ENCODE data around the gene MNAT1.

The MNAT1 gene

GRCh38 chr14:60760644-60761364 lies 26.2 kb downstream of the MNAT1 start:
- no peak overlapping the region for H3K4me3 ChIP-seq (ENCODE audit: low read length in 2 of 2)
- H3K9me3 ChIP-seq (replicated peaks in 1 of 2; ENCODE audit: control insufficient read depth in 2 of 2, insufficient read depth in 1 of 2, low read depth in 1 of 2, low read length in 2 of 2) = no peaks in the 10 kb centered on the region
- no peak overlapping the region for H2BK15ac ChIP-seq (ENCODE audit: low read length)
- no peak overlapping the region for H3K4ac ChIP-seq (ENCODE audit: low read length)
- no peak overlapping the region for H2BK5ac ChIP-seq (ENCODE audit: low read length)
- H2BK12ac ChIP-seq (ENCODE audit: low read length) = no peak overlapping the region
- H3K14ac ChIP-seq (ENCODE audit: low read length) = no peak overlapping the region
- no peak overlapping the region for H3K18ac ChIP-seq (ENCODE audit: low read length)
- DNase-seq (ENCODE audit: low spot score) = no peak
- no peaks in the 10 kb centered on the region for H3K27me3 ChIP-seq (ENCODE audit: control insufficient read depth in 3 of 3, insufficient read depth in 3 of 3, low read depth in 1 of 3, low read length in 3 of 3)
- H3K36me3 ChIP-seq (replicated peaks in 1 of 2; ENCODE audit: control insufficient read depth in 2 of 2, insufficient read depth in 2 of 2, low read length in 2 of 2) = no peaks in the 10 kb centered on the region
- H3K9ac ChIP-seq (ENCODE audit: low read depth, low read length, poor library complexity) = no peak overlapping the region
- no peak overlapping the region for H4K91ac ChIP-seq (ENCODE audit: low read depth, low read length, poor library complexity)
- peaks cover 0 to 1% of the 10 kb centered on the region in 2 donors for H3K4me1 ChIP-seq (ENCODE audit: control insufficient read depth in 2 of 2, insufficient read depth in 1 of 2, low read depth in 1 of 2, low read length in 2 of 2)
- WGBS, 2 donors (ENCODE audit: extremely low coverage in 2 of 2, insufficient read length in 2 of 2, insufficient replicate concordance in 1 of 2) = no CpG with 5 or more reads among the region's 3 CpGs
- no peak overlapping the region for H2BK120ac ChIP-seq (ENCODE audit: low read depth, low read length)
- no peak overlapping the region for H3K4me2 ChIP-seq (ENCODE audit: insufficient read depth, low read length, poor library complexity, severe bottlenecking)
- H4K8ac ChIP-seq (ENCODE audit: low read depth, low read length) = no peak overlapping the region
- no peak overlapping the region for H2AFZ ChIP-seq (ENCODE audit: low read length)
- H2AK5ac ChIP-seq (ENCODE audit: low read depth, low read length) = no peak overlapping the region
- H3K23ac ChIP-seq (ENCODE audit: low read depth, low read length, poor library complexity) = no peak overlapping the region
- no peak overlapping the region for H3K27ac ChIP-seq (replicated peaks; ENCODE audit: low read length)
- no peaks in the 10 kb centered on the region for H3K79me1 ChIP-seq (ENCODE audit: low read depth, low read length)

DNA sequence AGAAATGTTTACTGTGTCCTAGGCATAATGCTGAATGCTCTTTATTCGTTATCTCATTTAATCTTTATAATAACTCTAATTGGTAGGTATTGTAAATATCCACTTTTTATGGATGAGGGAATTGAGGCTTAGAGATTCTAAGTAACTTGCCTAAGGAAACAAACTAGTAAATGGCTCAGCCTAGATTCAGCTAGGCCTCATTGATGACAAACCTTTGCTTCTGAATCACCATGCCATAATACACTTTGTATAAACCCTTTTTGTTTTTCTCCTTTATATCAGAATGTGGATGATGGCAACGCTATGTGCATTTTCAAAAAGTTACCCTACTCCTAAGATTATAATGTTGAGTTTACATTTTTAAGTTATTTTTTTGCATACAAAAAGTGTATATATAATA lies 34.0 kb downstream of the MNAT1 start:
- no peak overlapping the region for H3K27ac ChIP-seq (replicated peaks; ENCODE audit: low read length)
- H3K4me2 ChIP-seq (ENCODE audit: insufficient read depth, low read length, poor library complexity, severe bottlenecking) = no peak overlapping the region
- WGBS, 2 donors (ENCODE audit: extremely low coverage in 2 of 2, insufficient read length in 2 of 2, insufficient replicate concordance in 1 of 2) = no CpG with 5 or more reads among the region's 2 CpGs
- H3K14ac ChIP-seq (ENCODE audit: low read length) = no peak overlapping the region
- H3K9me3 ChIP-seq (replicated peaks in 1 of 2; ENCODE audit: control insufficient read depth in 2 of 2, insufficient read depth in 1 of 2, low read depth in 1 of 2, low read length in 2 of 2) = no peaks in the 10 kb centered on the region
- H3K9ac ChIP-seq (ENCODE audit: low read depth, low read length, poor library complexity) = no peak overlapping the region
- H2BK5ac ChIP-seq (ENCODE audit: low read length) = no peak overlapping the region
- H3K27me3 ChIP-seq (ENCODE audit: control insufficient read depth in 3 of 3, insufficient read depth in 3 of 3, low read depth in 1 of 3, low read length in 3 of 3) = no peaks in the 10 kb centered on the region
- no peak overlapping the region for H4K8ac ChIP-seq (ENCODE audit: low read depth, low read length)
- no peak for DNase-seq (ENCODE audit: low spot score)
- H2BK12ac ChIP-seq (ENCODE audit: low read length) = no peak overlapping the region
- no peak overlapping the region for H4K91ac ChIP-seq (ENCODE audit: low read depth, low read length, poor library complexity)
- H3K79me1 ChIP-seq (ENCODE audit: low read depth, low read length) = no peaks in the 10 kb centered on the region
- no peak overlapping the region for H2AFZ ChIP-seq (ENCODE audit: low read length)
- no peak overlapping the region for H2AK5ac ChIP-seq (ENCODE audit: low read depth, low read length)
- H3K18ac ChIP-seq (ENCODE audit: low read length) = no peak overlapping the region
- H3K4me3 ChIP-seq (ENCODE audit: low read length in 2 of 2) = no peak overlapping the region
- no peak overlapping the region for H3K23ac ChIP-seq (ENCODE audit: low read depth, low read length, poor library complexity)
- H3K4ac ChIP-seq (ENCODE audit: low read length) = no peak overlapping the region
- H3K36me3 ChIP-seq (replicated peaks in 1 of 2; ENCODE audit: control insufficient read depth in 2 of 2, insufficient read depth in 2 of 2, low read length in 2 of 2) = no peaks in the 10 kb centered on the region
- H3K4me1 ChIP-seq (ENCODE audit: control insufficient read depth in 2 of 2, insufficient read depth in 1 of 2, low read depth in 1 of 2, low read length in 2 of 2) = no peaks in the 10 kb centered on the region
- H2BK120ac ChIP-seq (ENCODE audit: low read depth, low read length) = no peak overlapping the region
- no peak overlapping the region for H2BK15ac ChIP-seq (ENCODE audit: low read length)

GRCh38 chr14:60771117-60771516 lies 36.6 kb downstream of the MNAT1 start:
- Histone ChIP-seq H3K23ac (ENCODE audit: low read depth, low read length, poor library complexity) (no peak overlapping the region), H3K36me3 (replicated peaks in 1 of 2; ENCODE audit: control insufficient read depth in 2 of 2, insufficient read depth in 2 of 2, low read length in 2 of 2) (no peaks in the 10 kb centered on the region), H2BK15ac (ENCODE audit: low read length) (no peak overlapping the region), H3K27ac (replicated peaks; ENCODE audit: low read length) (no peak overlapping the region), H3K18ac (ENCODE audit: low read length) (no peak overlapping the region), H3K4ac (ENCODE audit: low read length) (no peak overlapping the region), H3K27me3 (ENCODE audit: control insufficient read depth in 3 of 3, insufficient read depth in 3 of 3, low read depth in 1 of 3, low read length in 3 of 3) (no peaks in the 10 kb centered on the region), H2AK5ac (ENCODE audit: low read depth, low read length) (no peak overlapping the region), H3K9ac (ENCODE audit: low read depth, low read length, poor library complexity) (no peak overlapping the region), H3K4me2 (ENCODE audit: insufficient read depth, low read length, poor library complexity, severe bottlenecking) (no peak overlapping the region), H2BK5ac (ENCODE audit: low read length) (no peak overlapping the region), H3K14ac (ENCODE audit: low read length) (no peak overlapping the region), H2BK120ac (ENCODE audit: low read depth, low read length) (no peak overlapping the region), H2BK12ac (ENCODE audit: low read length) (no peak overlapping the region), H2AFZ (ENCODE audit: low read length) (no peak overlapping the region), H3K4me3 (ENCODE audit: low read length in 2 of 2) (no peak overlapping the region), H4K91ac (ENCODE audit: low read depth, low read length, poor library complexity) (no peak overlapping the region), H3K79me1 (ENCODE audit: low read depth, low read length) (no peaks in the 10 kb centered on the region), H3K9me3 (replicated peaks in 1 of 2; ENCODE audit: control insufficient read depth in 2 of 2, insufficient read depth in 1 of 2, low read depth in 1 of 2, low read length in 2 of 2) (no peaks in the 10 kb centered on the region), H4K8ac (ENCODE audit: low read depth, low read length) (no peak overlapping the region), H3K4me1 (ENCODE audit: control insufficient read depth in 2 of 2, insufficient read depth in 1 of 2, low read depth in 1 of 2, low read length in 2 of 2) (no peaks in the 10 kb centered on the region)
- WGBS, 2 donors (ENCODE audit: extremely low coverage in 2 of 2, insufficient read length in 2 of 2, insufficient replicate concordance in 1 of 2) = no CpG with 5 or more reads among the region's 2 CpGs
- DNase-seq (ENCODE audit: low spot score) = no peak

DNA sequence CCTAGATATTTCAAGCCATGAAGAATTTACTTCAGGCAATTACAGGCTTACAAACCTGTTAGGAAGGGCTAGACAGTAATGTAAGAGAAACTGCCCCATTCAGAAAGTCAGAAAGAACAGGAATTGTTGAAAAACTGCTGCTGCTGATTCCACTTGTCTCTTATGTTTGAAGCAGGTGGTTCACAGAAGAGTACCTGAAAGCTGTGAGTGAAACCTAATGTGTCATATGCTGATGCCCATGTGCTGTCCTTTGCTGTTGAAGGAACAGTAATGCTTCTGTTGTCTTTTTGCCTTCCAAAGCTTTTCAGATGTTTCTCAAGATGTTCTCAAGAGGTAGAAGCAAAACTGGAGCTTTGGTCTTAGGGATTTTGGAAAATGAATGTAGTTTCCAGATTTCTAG lies 39.0 kb downstream of the MNAT1 start:
- H2BK120ac ChIP-seq (ENCODE audit: low read depth, low read length) = no peak overlapping the region
- no peak overlapping the region for H3K4me2 ChIP-seq (ENCODE audit: insufficient read depth, low read length, poor library complexity, severe bottlenecking)
- H3K9ac ChIP-seq (ENCODE audit: low read depth, low read length, poor library complexity) = no peak overlapping the region
- no peak overlapping the region for H2BK12ac ChIP-seq (ENCODE audit: low read length)
- no peak overlapping the region for H4K91ac ChIP-seq (ENCODE audit: low read depth, low read length, poor library complexity)
- DNase-seq (ENCODE audit: low spot score) = no peak
- no peak overlapping the region for H3K23ac ChIP-seq (ENCODE audit: low read depth, low read length, poor library complexity)
- no peaks in the 10 kb centered on the region for H3K9me3 ChIP-seq (replicated peaks in 1 of 2; ENCODE audit: control insufficient read depth in 2 of 2, insufficient read depth in 1 of 2, low read depth in 1 of 2, low read length in 2 of 2)
- H3K27me3 ChIP-seq (ENCODE audit: control insufficient read depth in 3 of 3, insufficient read depth in 3 of 3, low read depth in 1 of 3, low read length in 3 of 3) = no peaks in the 10 kb centered on the region
- H3K18ac ChIP-seq (ENCODE audit: low read length) = no peak overlapping the region
- no peaks in the 10 kb centered on the region for H3K79me1 ChIP-seq (ENCODE audit: low read depth, low read length)
- no peak overlapping the region for H2AFZ ChIP-seq (ENCODE audit: low read length)
- no peak overlapping the region for H3K4ac ChIP-seq (ENCODE audit: low read length)
- no peak overlapping the region for H4K8ac ChIP-seq (ENCODE audit: low read depth, low read length)
- no peak overlapping the region for H2AK5ac ChIP-seq (ENCODE audit: low read depth, low read length)
- H3K4me3 ChIP-seq (ENCODE audit: low read length in 2 of 2) = no peak overlapping the region
- H3K4me1 ChIP-seq (ENCODE audit: control insufficient read depth in 2 of 2, insufficient read depth in 1 of 2, low read depth in 1 of 2, low read length in 2 of 2) = no peaks in the 10 kb centered on the region
- H2BK15ac ChIP-seq (ENCODE audit: low read length) = no peak overlapping the region
- no peak overlapping the region for H3K27ac ChIP-seq (replicated peaks; ENCODE audit: low read length)
- H3K36me3 ChIP-seq (replicated peaks in 1 of 2; ENCODE audit: control insufficient read depth in 2 of 2, insufficient read depth in 2 of 2, low read length in 2 of 2) = no peaks in the 10 kb centered on the region
- H3K14ac ChIP-seq (ENCODE audit: low read length) = no peak overlapping the region
- no peak overlapping the region for H2BK5ac ChIP-seq (ENCODE audit: low read length)
